ENCODE measurements around the gene PRKAG2. TPM values are rescaled to one million over a fixed set of nuclear protein-coding genes. Genes with fewer than 3 reads are reported as not detected.

The PRKAG2 gene
- polyA plus RNA-seq, 1 of the 3 experiments (the other 2 are of a cell fraction) = 51.6 TPM

DNA sequence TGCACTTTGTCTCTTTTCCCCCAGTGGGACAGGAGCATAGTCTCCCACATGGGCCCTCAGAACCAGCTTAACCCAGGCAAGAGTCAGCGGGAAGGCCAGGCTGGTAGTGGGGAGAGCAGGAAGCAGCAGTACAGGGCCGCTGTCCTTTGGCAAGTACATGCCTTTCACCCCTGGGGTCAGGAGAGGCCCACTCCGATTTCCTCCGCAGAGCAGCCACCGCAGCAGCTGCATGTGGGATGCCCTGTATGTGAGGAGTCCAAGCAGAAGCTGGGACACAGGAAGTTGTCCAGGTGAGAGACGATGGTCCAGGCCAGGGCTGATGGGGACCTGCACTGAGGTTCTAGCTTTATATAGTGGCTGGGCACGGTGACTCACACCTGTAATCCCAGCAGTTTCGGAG, 42.7 kb upstream of the PRKAG2 start:
- CTCF ChIA-PET = interaction anchor here (1.2 to 1.9 kb wide), 3 partner anchors 8 to 136 kb away, joined by 3 to 6 read pairs (median 4); no protein-coding TSS in a partner anchor

DNA sequence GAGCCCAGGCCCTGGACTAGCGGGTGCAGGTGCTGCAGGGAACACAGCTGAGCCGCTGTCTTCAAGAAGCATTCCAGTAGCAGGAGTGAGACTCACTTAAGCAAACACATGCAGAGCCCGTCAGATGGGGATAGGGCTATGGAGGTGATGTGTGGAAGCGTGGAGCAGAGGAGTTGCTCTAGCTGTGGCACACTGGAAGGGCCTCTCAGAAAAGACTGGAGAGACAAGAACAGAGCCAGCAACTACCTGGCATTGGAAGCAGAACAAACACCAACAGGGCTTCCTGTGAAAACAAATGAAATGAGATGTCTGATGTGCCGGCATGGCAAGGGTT, 41.6 kb upstream of the PRKAG2 start:
- Histone ChIP-seq H3K36me3 (replicated peaks in 1 of 2; ENCODE audit: control insufficient read depth in 1 of 2, insufficient read depth in 2 of 2, low read length in 1 of 2) (no peaks in the 10 kb centered on the region), H3K4me1 (ENCODE audit: control insufficient read depth in 1 of 2, insufficient read depth in 2 of 2, low read depth in 1 of 2, low read length in 1 of 2) (no peaks in the 10 kb centered on the region), H3K27ac (ENCODE audit: low read depth in 2 of 2, low read length in 1 of 2) (no peak overlapping the region), H3F3A (replicated peaks; ENCODE audit: insufficient read depth) (no peaks in the 10 kb centered on the region), H3K4me3 (ENCODE audit: low read depth in 2 of 2, low read length in 1 of 2) (no peak overlapping the region), H3K79me2 (ENCODE audit: insufficient read depth) (no peaks in the 10 kb centered on the region), H3K9me3 (peaks cover 11% of the 10 kb centered on the region), H3K9ac (no peak overlapping the region), H3K9me2 (no peaks in the 10 kb centered on the region), H2AFZ (ENCODE audit: low read depth) (no peak overlapping the region), H3K27me3 (ENCODE audit: insufficient read depth) (peaks cover 31% of the 10 kb centered on the region), H4K20me1 (ENCODE audit: insufficient read depth) (no peaks in the 10 kb centered on the region), H3K4me2 (no peak overlapping the region)
- ChIA-PET POLR2A (no interaction called here), CTCF (interaction anchor here (0.6 to 1.9 kb wide), 3 partner anchors 14 to 18 kb away, joined by 3 to 6 read pairs (median 3); no protein-coding TSS in a partner anchor)
- TF ChIP-seq RFX5 (IDR thresholded peaks at IDR 0.05; ENCODE audit: low read length) (no peak), MEF2A (IDR thresholded peaks at IDR 0.05; ENCODE audit: borderline replicate concordance, low read depth) (no peak), GABPA (IDR thresholded peaks at IDR 0.05; ENCODE audit: low read depth) (no peak), TEAD4 (IDR thresholded peaks at IDR 0.05; ENCODE audit: borderline replicate concordance, insufficient read depth) (no peak), GATA2 (CRISPR knock-in tag; IDR thresholded peaks at IDR 0.05) (no peak), RAD21 (IDR thresholded peaks at IDR 0.05; ENCODE audit: low read length) (no peak), NFIC (IDR thresholded peaks at IDR 0.05; ENCODE audit: borderline replicate concordance) (no peak), FOXM1 (IDR thresholded peaks at IDR 0.05; ENCODE audit: low read depth) (no peak), CHD2 (IDR thresholded peaks at IDR 0.05; ENCODE audit: low read length, partially characterized antibody) (no peak), FOXJ3 (CRISPR knock-in tag; IDR thresholded peaks at IDR 0.05) (no peak), POLR2AphosphoS5 (IDR thresholded peaks at IDR 0.05; ENCODE audit: low read depth, low read length) (no peak)
- TF ChIP-seq, protein P1, sequence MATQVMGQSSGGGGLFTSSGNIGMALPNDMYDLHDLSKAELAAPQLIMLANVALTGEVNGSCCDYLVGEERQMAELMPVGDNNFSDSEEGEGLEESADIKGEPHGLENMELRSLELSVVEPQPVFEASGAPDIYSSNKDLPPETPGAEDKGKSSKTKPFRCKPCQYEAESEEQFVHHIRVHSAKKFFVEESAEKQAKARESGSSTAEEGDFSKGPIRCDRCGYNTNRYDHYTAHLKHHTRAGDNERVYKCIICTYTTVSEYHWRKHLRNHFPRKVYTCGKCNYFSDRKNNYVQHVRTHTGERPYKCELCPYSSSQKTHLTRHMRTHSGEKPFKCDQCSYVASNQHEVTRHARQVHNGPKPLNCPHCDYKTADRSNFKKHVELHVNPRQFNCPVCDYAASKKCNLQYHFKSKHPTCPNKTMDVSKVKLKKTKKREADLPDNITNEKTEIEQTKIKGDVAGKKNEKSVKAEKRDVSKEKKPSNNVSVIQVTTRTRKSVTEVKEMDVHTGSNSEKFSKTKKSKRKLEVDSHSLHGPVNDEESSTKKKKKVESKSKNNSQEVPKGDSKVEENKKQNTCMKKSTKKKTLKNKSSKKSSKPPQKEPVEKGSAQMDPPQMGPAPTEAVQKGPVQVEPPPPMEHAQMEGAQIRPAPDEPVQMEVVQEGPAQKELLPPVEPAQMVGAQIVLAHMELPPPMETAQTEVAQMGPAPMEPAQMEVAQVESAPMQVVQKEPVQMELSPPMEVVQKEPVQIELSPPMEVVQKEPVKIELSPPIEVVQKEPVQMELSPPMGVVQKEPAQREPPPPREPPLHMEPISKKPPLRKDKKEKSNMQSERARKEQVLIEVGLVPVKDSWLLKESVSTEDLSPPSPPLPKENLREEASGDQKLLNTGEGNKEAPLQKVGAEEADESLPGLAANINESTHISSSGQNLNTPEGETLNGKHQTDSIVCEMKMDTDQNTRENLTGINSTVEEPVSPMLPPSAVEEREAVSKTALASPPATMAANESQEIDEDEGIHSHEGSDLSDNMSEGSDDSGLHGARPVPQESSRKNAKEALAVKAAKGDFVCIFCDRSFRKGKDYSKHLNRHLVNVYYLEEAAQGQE (IDR thresholded peaks at IDR 0.05; ENCODE audit: low read depth, low read length) = no peak
- TF ChIP-seq, protein P2, sequence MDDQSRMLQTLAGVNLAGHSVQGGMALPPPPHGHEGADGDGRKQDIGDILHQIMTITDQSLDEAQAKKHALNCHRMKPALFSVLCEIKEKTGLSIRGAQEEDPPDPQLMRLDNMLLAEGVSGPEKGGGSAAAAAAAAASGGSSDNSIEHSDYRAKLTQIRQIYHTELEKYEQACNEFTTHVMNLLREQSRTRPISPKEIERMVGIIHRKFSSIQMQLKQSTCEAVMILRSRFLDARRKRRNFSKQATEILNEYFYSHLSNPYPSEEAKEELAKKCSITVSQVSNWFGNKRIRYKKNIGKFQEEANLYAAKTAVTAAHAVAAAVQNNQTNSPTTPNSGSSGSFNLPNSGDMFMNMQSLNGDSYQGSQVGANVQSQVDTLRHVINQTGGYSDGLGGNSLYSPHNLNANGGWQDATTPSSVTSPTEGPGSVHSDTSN (IDR thresholded peaks at IDR 0.05) = no peak
- TF ChIP-seq, protein P3, sequence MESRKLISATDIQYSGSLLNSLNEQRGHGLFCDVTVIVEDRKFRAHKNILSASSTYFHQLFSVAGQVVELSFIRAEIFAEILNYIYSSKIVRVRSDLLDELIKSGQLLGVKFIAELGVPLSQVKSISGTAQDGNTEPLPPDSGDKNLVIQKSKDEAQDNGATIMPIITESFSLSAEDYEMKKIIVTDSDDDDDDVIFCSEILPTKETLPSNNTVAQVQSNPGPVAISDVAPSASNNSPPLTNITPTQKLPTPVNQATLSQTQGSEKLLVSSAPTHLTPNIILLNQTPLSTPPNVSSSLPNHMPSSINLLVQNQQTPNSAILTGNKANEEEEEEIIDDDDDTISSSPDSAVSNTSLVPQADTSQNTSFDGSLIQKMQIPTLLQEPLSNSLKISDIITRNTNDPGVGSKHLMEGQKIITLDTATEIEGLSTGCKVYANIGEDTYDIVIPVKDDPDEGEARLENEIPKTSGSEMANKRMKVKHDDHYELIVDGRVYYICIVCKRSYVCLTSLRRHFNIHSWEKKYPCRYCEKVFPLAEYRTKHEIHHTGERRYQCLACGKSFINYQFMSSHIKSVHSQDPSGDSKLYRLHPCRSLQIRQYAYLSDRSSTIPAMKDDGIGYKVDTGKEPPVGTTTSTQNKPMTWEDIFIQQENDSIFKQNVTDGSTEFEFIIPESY (IDR thresholded peaks at IDR 0.05; ENCODE audit: borderline replicate concordance, low read depth) = no peak
- TF ChIP-seq, protein P4, sequence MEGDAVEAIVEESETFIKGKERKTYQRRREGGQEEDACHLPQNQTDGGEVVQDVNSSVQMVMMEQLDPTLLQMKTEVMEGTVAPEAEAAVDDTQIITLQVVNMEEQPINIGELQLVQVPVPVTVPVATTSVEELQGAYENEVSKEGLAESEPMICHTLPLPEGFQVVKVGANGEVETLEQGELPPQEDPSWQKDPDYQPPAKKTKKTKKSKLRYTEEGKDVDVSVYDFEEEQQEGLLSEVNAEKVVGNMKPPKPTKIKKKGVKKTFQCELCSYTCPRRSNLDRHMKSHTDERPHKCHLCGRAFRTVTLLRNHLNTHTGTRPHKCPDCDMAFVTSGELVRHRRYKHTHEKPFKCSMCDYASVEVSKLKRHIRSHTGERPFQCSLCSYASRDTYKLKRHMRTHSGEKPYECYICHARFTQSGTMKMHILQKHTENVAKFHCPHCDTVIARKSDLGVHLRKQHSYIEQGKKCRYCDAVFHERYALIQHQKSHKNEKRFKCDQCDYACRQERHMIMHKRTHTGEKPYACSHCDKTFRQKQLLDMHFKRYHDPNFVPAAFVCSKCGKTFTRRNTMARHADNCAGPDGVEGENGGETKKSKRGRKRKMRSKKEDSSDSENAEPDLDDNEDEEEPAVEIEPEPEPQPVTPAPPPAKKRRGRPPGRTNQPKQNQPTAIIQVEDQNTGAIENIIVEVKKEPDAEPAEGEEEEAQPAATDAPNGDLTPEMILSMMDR (IDR thresholded peaks at IDR 0.05) = no peak
- 61% methylated on average over 5 of the region's 5 CpGs for WGBS (ENCODE audit: low lambda C conversion rate)
- no peak for DNase-seq

More for the DNA sequence above, 42.7 kb upstream of the PRKAG2 start:
- Histone ChIP-seq H2AFZ (ENCODE audit: low read depth) (no peak overlapping the region), H3K27me3 (ENCODE audit: insufficient read depth) (peaks cover 31% of the 10 kb centered on the region), H3K9me2 (no peaks in the 10 kb centered on the region), H3K9me3 (peaks cover 1% of the 10 kb centered on the region; the same call in 1 of the 2 replicates), H4K20me1 (ENCODE audit: insufficient read depth) (no peaks in the 10 kb centered on the region), H3F3A (replicated peaks; ENCODE audit: insufficient read depth) (no peaks in the 10 kb centered on the region), H3K27ac (ENCODE audit: low read depth in 2 of 2, low read length in 1 of 2) (no peak overlapping the region), H3K4me3 (ENCODE audit: low read depth in 2 of 2, low read length in 1 of 2) (no peak overlapping the region), H3K36me3 (replicated peaks in 1 of 2; ENCODE audit: control insufficient read depth in 1 of 2, insufficient read depth in 2 of 2, low read length in 1 of 2) (no peaks in the 10 kb centered on the region), H3K9ac (no peak overlapping the region), H3K79me2 (ENCODE audit: insufficient read depth) (no peaks in the 10 kb centered on the region), H3K4me2 (no peak overlapping the region), H3K4me1 (ENCODE audit: control insufficient read depth in 1 of 2, insufficient read depth in 2 of 2, low read depth in 1 of 2, low read length in 1 of 2) (no peaks in the 10 kb centered on the region)
- WGBS (ENCODE audit: low lambda C conversion rate) = 69% methylated on average over 8 of the region's 8 CpGs
- POLR2A ChIA-PET = no interaction called here
- no peak for DNase-seq
- no peak for TF ChIP-seq TAF1 (IDR thresholded peaks at IDR 0.05; ENCODE audit: borderline replicate concordance, low read depth, low read length)
- TF ChIP-seq POLR2AphosphoS5 (IDR thresholded peaks at IDR 0.05; ENCODE audit: low read depth, low read length) = no peak
- no peak for TF ChIP-seq RXRA (IDR thresholded peaks at IDR 0.05; ENCODE audit: borderline replicate concordance, low read depth)
- TF ChIP-seq RFX5 (IDR thresholded peaks at IDR 0.05; ENCODE audit: low read length) = no peak
- no peak for TF ChIP-seq YY1 (IDR thresholded peaks at IDR 0.05; ENCODE audit: low read depth)
- TF ChIP-seq FOXJ3 (CRISPR knock-in tag; IDR thresholded peaks at IDR 0.05) = no peak
